K562 (cell line): ENCODE measurements around the gene MYO1H. TPM values are rescaled to one million over a fixed set of nuclear protein-coding genes. Genes with fewer than 3 reads are reported as not detected.

ENCODE experiments used
- ATAC-seq: fragments of 200-7000 bp; cut with Tn5 transposase; 3 replicates; pipeline ENCODE4 v1.9.1; 2020; ENCODE audit warnings: moderate library complexity
- BruUV-seq: library from RNA; stranded (reverse); fragments of 400-500 nt; replicated peaks from 2 replicates; lab custom pipeline; 2021; lab: Mats Ljungman, UMichigan
- CTCF ChIA-PET: fragments of 300-600 bp; formaldehyde crosslinking; extraction: SDS; loops from one replicate; lab custom pipeline; 2021; ENCODE audit warnings: low intra/inter-chr PET ratio; lab: Yijun Ruan, JAX
- POLR2A ChIA-PET: fragments of 300-600, 350-650 bp; sonication (Branson Sonifier 250); formaldehyde crosslinking; extraction: SDS; loops from one replicate; lab custom pipeline; 2021; ENCODE audit warnings: antibody characterized with exemption, inconsistent platforms; lab: Yijun Ruan, JAX
- DNase-seq, 4 experiments: peaks; one replicate each; pipeline versions ENCODE4 v3.0.0 to v3.0.0-alpha.2; 2011 to 2018; ENCODE audit warnings: low spot score in 3 of 4, mixed read lengths in 3 of 4; ENCODE audit errors: extremely low read depth in 1 of 4
- FAIRE-seq: peaks from 2 replicates; lab custom pipeline; 2011; peaks lifted over from hg19 to GRCh38; lab: Jason Lieb, UNC
- H2AFZ ChIP-seq: 2 replicates; pipeline ENCODE4 v1.6.0; 2011; ENCODE audit warnings: low read depth, low read length, control low read depth, inconsistent platforms
- H3K27ac ChIP-seq: fragments of 200-600 bp; 3 replicates; pipeline ENCODE4 v1.8.0; 2011; ENCODE audit warnings: low read depth, mild to moderate bottlenecking, control low read depth, inconsistent platforms, low read length, moderate library complexity, mixed read lengths; ENCODE audit errors: extremely low read depth
- H3K27me3 ChIP-seq, 2 experiments: fragments of 300-600 bp in 1 of 2; 2 replicates in 1 of 2; 3 replicates in 1 of 2; pipeline versions ENCODE4 v1.6.0 to v1.8.0; 2011; ENCODE audit warnings: inconsistent platforms in 2 of 2, low read length in 2 of 2, mild to moderate bottlenecking in 1 of 2, mixed read lengths in 1 of 2, moderate library complexity in 1 of 2; ENCODE audit not compliant: control insufficient read depth in 2 of 2, insufficient read depth in 2 of 2
- H3K36me3 ChIP-seq: fragments of 300-600 bp; 3 replicates; pipeline ENCODE4 v1.8.0; 2011; ENCODE audit warnings: mild to moderate bottlenecking, low read length, inconsistent platforms; ENCODE audit not compliant: control insufficient read depth, insufficient read depth
- H3K4me1 ChIP-seq, 2 experiments: fragments of 200-600 bp in 1 of 2; replicated peaks in 1 of 2; 2 replicates in 1 of 2; 3 replicates in 1 of 2; pipeline versions ENCODE4 v1.5.1 to v1.8.0; 2011; ENCODE audit warnings: inconsistent platforms in 2 of 2, low read length in 2 of 2, mild to moderate bottlenecking in 1 of 2, mixed read lengths in 1 of 2, moderate library complexity in 1 of 2; ENCODE audit not compliant: control insufficient read depth in 2 of 2, insufficient read depth in 2 of 2
- H3K4me2 ChIP-seq: 2 replicates; pipeline ENCODE4 v1.6.1; 2011; ENCODE audit warnings: low read length, control low read depth, inconsistent platforms, mixed read lengths; ENCODE audit not compliant: insufficient read depth
- H3K4me3 ChIP-seq: fragments of 200-600 bp; sonication (generic), shearing (Covaris generic); 2 replicates; pipeline ENCODE4 v1.5.1; 2016; ENCODE audit warnings: control low read depth, inconsistent platforms
- H3K79me2 ChIP-seq: fragments of 200-600 bp; 3 replicates; pipeline ENCODE4 v1.8.0; 2011; ENCODE audit warnings: low read length, inconsistent platforms; ENCODE audit not compliant: control insufficient read depth, insufficient read depth
- H3K9ac ChIP-seq, 2 experiments: 2 replicates each; pipeline versions ENCODE4 v1.6.0 to v1.6.1; 2011; ENCODE audit warnings: low read depth in 2 of 2, low read length in 2 of 2, control low read depth in 1 of 2, inconsistent platforms in 1 of 2, mild to moderate bottlenecking in 1 of 2, mixed read lengths in 1 of 2; ENCODE audit not compliant: insufficient read depth in 1 of 2
- H3K9me1 ChIP-seq: one replicate; pipeline ENCODE4 v1.6.0; 2011; ENCODE audit warnings: inconsistent platforms, mild to moderate bottlenecking, low read length, moderate library complexity; ENCODE audit not compliant: control insufficient read depth, insufficient read depth
- H3K9me3 ChIP-seq: replicated peaks from 2 replicates; pipeline ENCODE4 v1.5.1; 2011; ENCODE audit warnings: low read depth, low read length, inconsistent platforms; ENCODE audit not compliant: control insufficient read depth, insufficient read depth
- H4K20me1 ChIP-seq: replicated peaks from 2 replicates; pipeline ENCODE4 v1.6.1; 2011; ENCODE audit warnings: low read length, inconsistent platforms, mixed read lengths; ENCODE audit not compliant: control insufficient read depth, insufficient read depth
- HEY1 ChIP-seq: fragments of 250-450 bp; sonication (Bioruptor Pico); IDR thresholded peaks from 2 replicates; pipeline ENCODE4 v1.5.0; 2020; ENCODE audit warnings: mild to moderate bottlenecking, moderate library complexity, borderline replicate concordance
- WGBS: fragments of 100-300 bp; shearing (Covaris generic); methylation state at CpG from one replicate; pipeline ENCODE4 v1.1.6; 2016; ENCODE audit warnings: low coverage, mixed read lengths; ENCODE audit not compliant: insufficient coverage; ENCODE audit errors: missing lambda C conversion rate; 5-methylcytosine and 5-hydroxymethylcytosine counted together
- in situ Hi-C: fragments of 300-500 bp; cut with MboI; formaldehyde crosslinking; loops from 4 replicates; pipeline ENCODE4 v1.15.0; 2018; ENCODE audit warnings: inconsistent platforms, mixed read lengths
- intact Hi-C: fragments of 100-400 bp; cut with micrococcal nuclease; formaldehyde crosslinking; loops from 2 replicates; pipeline ENCODE4 v1.14.2; 2022
- polyA plus RNA-seq, 8 experiments: library from polyadenylated mRNA; depleted of rRNA in 4 of 8; stranded (reverse) in 5 of 8; unstranded in 3 of 8; fragments of >200 nt; fragmentation: Nextera tagmentation in 2 of 8; fragmentation: Illumina TruSeq in 1 of 8; extraction: Ambion mirVana in 2 of 8; extraction: Trizol in 1 of 8; gene quantifications; 2 replicates each; pipeline versions ENCODE4 v1.2.1 to v1.2.3, GENCODE V29; 2011 to 2014; ENCODE audit warnings: inconsistent platforms in 1 of 8, missing spikeins in 1 of 8
- total RNA-seq, 7 experiments: library from RNA; depleted of rRNA in 6 of 7; stranded (reverse); fragments of >200 nt in 6 of 7; fragmentation: Illumina TruSeq in 2 of 7; extraction: Trizol in 2 of 7; gene quantifications; 2 replicates each; pipeline versions ENCODE4 v1.2.1 to v1.2.3, GENCODE V29; 2011 to 2021; ENCODE audit warnings: low replicate concordance in 1 of 7
- TF ChIP-seq, protein P1 (sequence below): fragments of 450-650 bp; IDR thresholded peaks from 2 replicates; pipeline ENCODE4 v1.6.1; 2016; ENCODE audit warnings: mild to moderate bottlenecking
- TF ChIP-seq, protein P2 (sequence below), 2 experiments: fragments of 200-800 bp in 1 of 2; sonication (Bioruptor generic) in 1 of 2; sonication (generic) in 1 of 2; formaldehyde crosslinking in 1 of 2; IDR thresholded peaks in 1 of 2; conservative IDR thresholded peaks in 1 of 2; 2 replicates each; pipeline versions ENCODE4 v1.5.0 to v1.6.1; 2016 to 2020; ENCODE audit warnings: missing compliant biosample characterization in 1 of 2, missing genetic modification characterization in 1 of 2, missing genetic modification reagents in 1 of 2
- TF ChIP-seq, protein P3 (sequence below): fragments of 250-450 bp; sonication (Bioruptor Pico); IDR thresholded peaks from 2 replicates; pipeline ENCODE4 v1.5.0; 2021; ENCODE audit warnings: mild to moderate bottlenecking, borderline replicate concordance

The MYO1H gene
- total and polyA plus RNA-seq, 9 of the 15 experiments (the other 6 are each of a cell fraction or from before 2014, with no cell fraction given), result not detected

DNA sequence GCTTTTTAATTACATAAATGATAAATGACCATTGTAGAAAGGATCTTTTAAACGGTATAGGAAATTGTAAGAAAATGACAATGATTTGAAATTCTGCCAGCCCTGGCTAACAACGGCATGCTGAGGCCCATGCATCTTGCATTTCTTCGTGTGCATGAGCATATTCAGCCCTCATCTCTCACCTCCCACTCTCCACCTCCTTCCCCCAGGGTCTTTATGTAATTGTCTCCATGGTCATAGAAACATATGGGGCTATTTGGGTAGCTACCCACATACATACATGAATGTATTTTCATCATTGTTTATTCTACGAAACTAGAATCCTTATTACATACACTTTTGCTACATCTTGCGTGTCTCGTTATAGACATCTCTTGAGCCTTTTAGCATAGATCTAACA, 4.5 kb downstream of the MYO1H start:
- Histone ChIP-seq H3K79me2 (no peaks in the 10 kb centered on the region), H3K4me1 (peaks cover 0 to 2% of the 10 kb centered on the region in 2 experiments; a peak in 1 of 5 replicates), H3K36me3 (no peaks in the 10 kb centered on the region), H3K27me3 (peaks cover 12 to 21% of the 10 kb centered on the region in 2 experiments; a peak in 4 of 5 replicates), H3K9me3 (no peaks in the 10 kb centered on the region), H2AFZ (no peak overlapping the region), H3K9me1 (no peaks in the 10 kb centered on the region), H3K27ac (no peak overlapping the region), H3K4me3 (no peak overlapping the region), H4K20me1 (no peaks in the 10 kb centered on the region), H3K9ac (no peak overlapping the region), H3K4me2 (no peak overlapping the region)
- POLR2A ChIA-PET, result no interaction called here
- FAIRE-seq, result no peak
- BruUV-seq, result no TSS peak
- intact Hi-C loops, result no loop called here
- TF ChIP-seq, protein P1, sequence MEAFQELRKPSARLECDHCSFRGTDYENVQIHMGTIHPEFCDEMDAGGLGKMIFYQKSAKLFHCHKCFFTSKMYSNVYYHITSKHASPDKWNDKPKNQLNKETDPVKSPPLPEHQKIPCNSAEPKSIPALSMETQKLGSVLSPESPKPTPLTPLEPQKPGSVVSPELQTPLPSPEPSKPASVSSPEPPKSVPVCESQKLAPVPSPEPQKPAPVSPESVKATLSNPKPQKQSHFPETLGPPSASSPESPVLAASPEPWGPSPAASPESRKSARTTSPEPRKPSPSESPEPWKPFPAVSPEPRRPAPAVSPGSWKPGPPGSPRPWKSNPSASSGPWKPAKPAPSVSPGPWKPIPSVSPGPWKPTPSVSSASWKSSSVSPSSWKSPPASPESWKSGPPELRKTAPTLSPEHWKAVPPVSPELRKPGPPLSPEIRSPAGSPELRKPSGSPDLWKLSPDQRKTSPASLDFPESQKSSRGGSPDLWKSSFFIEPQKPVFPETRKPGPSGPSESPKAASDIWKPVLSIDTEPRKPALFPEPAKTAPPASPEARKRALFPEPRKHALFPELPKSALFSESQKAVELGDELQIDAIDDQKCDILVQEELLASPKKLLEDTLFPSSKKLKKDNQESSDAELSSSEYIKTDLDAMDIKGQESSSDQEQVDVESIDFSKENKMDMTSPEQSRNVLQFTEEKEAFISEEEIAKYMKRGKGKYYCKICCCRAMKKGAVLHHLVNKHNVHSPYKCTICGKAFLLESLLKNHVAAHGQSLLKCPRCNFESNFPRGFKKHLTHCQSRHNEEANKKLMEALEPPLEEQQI, result no peak
- TF ChIP-seq, protein P2, sequence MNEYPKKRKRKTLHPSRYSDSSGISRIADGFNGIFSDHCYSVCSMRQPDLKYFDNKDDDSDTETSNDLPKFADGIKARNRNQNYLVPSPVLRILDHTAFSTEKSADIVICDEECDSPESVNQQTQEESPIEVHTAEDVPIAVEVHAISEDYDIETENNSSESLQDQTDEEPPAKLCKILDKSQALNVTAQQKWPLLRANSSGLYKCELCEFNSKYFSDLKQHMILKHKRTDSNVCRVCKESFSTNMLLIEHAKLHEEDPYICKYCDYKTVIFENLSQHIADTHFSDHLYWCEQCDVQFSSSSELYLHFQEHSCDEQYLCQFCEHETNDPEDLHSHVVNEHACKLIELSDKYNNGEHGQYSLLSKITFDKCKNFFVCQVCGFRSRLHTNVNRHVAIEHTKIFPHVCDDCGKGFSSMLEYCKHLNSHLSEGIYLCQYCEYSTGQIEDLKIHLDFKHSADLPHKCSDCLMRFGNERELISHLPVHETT (CRISPR knock-in tag; conservative IDR thresholded peaks at IDR 0.05 in 1 of 2, IDR thresholded peaks at IDR 0.05 in 1 of 2), result no peak
- no peak for TF ChIP-seq HEY1
- TF ChIP-seq, protein P3, sequence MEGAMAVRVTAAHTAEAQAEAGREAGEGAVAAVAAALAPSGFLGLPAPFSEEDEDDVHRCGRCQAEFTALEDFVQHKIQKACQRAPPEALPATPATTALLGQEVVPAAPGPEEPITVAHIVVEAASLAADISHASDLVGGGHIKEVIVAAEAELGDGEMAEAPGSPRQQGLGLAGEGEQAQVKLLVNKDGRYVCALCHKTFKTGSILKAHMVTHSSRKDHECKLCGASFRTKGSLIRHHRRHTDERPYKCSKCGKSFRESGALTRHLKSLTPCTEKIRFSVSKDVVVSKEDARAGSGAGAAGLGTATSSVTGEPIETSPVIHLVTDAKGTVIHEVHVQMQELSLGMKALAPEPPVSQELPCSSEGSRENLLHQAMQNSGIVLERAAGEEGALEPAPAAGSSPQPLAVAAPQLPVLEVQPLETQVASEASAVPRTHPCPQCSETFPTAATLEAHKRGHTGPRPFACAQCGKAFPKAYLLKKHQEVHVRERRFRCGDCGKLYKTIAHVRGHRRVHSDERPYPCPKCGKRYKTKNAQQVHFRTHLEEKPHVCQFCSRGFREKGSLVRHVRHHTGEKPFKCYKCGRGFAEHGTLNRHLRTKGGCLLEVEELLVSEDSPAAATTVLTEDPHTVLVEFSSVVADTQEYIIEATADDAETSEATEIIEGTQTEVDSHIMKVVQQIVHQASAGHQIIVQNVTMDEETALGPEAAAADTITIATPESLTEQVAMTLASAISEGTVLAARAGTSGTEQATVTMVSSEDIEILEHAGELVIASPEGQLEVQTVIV (CRISPR knock-in tag), result no peak
- WGBS, result 0% methylated on average over 6 of the region's 6 CpGs
- in situ Hi-C loops, result no loop called here
- no peak for ATAC-seq
- CTCF ChIA-PET, result no interaction called here
- DNase-seq, result no peak
